HEK293 (cell line): ENCODE results near the gene HOXC5.

Experiments used
- HOXD13 ChIP-seq: sonication (generic); formaldehyde crosslinking; IDR thresholded peaks from 2 replicates; pipeline ENCODE4 v1.8.0; 2022; ENCODE audit warnings: missing genetic modification reagents, borderline replicate concordance
- INSM2 ChIP-seq: fragments of 450-650 bp; formaldehyde crosslinking; IDR thresholded peaks from 2 replicates; pipeline ENCODE4 v1.5.1; 2016; ENCODE audit warnings: missing biosample characterization, missing genetic modification characterization
- MEIS1 ChIP-seq: sonication (generic); formaldehyde crosslinking; IDR thresholded peaks from 2 replicates; pipeline ENCODE4 v1.8.1; 2022; ENCODE audit warnings: missing genetic modification reagents, mild to moderate bottlenecking, borderline replicate concordance
- MZF1 ChIP-seq: fragments of 450-650 bp; formaldehyde crosslinking; IDR thresholded peaks from 2 replicates; pipeline ENCODE4 v1.5.1; 2017; ENCODE audit warnings: missing biosample characterization, missing genetic modification characterization, borderline replicate concordance
- OSR2 ChIP-seq: fragments of 450-650 bp; formaldehyde crosslinking; IDR thresholded peaks from 2 replicates; pipeline ENCODE4 v1.5.1; 2016; ENCODE audit warnings: missing biosample characterization, missing genetic modification characterization
- TRIM28 ChIP-seq: IDR thresholded peaks from 2 replicates; pipeline ENCODE4 v1.6.1; 2011; ENCODE audit warnings: low read length, control low read depth, borderline replicate concordance
- WT1 ChIP-seq: fragments of 450-650 bp; formaldehyde crosslinking; IDR thresholded peaks from 2 replicates; pipeline ENCODE4 v1.5.1; 2016; ENCODE audit warnings: missing biosample characterization, missing genetic modification characterization
- YY2 ChIP-seq: fragments of 450-650 bp; formaldehyde crosslinking; IDR thresholded peaks from 2 replicates; pipeline ENCODE4 v1.5.1; 2016; ENCODE audit warnings: missing biosample characterization, missing genetic modification characterization
- ZBTB10 ChIP-seq: fragments of 450-650 bp; formaldehyde crosslinking; IDR thresholded peaks from 2 replicates; pipeline ENCODE4 v1.5.1; 2016; ENCODE audit warnings: missing biosample characterization, missing genetic modification characterization
- ZNF2 ChIP-seq: fragments of 450-650 bp; formaldehyde crosslinking; IDR thresholded peaks from 2 replicates; pipeline ENCODE4 v1.5.1; 2016; ENCODE audit warnings: missing biosample characterization, missing genetic modification characterization
- ZNF211 ChIP-seq: fragments of 450-650 bp; formaldehyde crosslinking; IDR thresholded peaks from 2 replicates; pipeline ENCODE4 v1.5.1; 2016; ENCODE audit warnings: low read depth, missing biosample characterization, missing genetic modification characterization
- ZNF292 ChIP-seq: fragments of 450-650 bp; formaldehyde crosslinking; IDR thresholded peaks from 2 replicates; pipeline ENCODE4 v1.5.1; 2016; ENCODE audit warnings: low read depth, missing biosample characterization, missing genetic modification characterization, borderline replicate concordance
- ZNF513 ChIP-seq: fragments of 450-650 bp; IDR thresholded peaks from 2 replicates; pipeline ENCODE4 v1.5.1; 2018; ENCODE audit warnings: missing biosample characterization, missing genetic modification characterization
- ZNF560 ChIP-seq: fragments of 450-650 bp; formaldehyde crosslinking; IDR thresholded peaks from 2 replicates; pipeline ENCODE4 v1.5.1; 2017; ENCODE audit warnings: missing biosample characterization, missing genetic modification characterization, borderline replicate concordance
- ZNF561 ChIP-seq: fragments of 450-650 bp; IDR thresholded peaks from 2 replicates; pipeline ENCODE4 v1.5.1; 2018; ENCODE audit warnings: missing biosample characterization, missing genetic modification characterization, borderline replicate concordance
- ZNF580 ChIP-seq: fragments of 450-650 bp; formaldehyde crosslinking; IDR thresholded peaks from 2 replicates; pipeline ENCODE4 v1.5.1; 2016; ENCODE audit warnings: missing biosample characterization, missing genetic modification characterization
- ZNF626 ChIP-seq: fragments of 450-650 bp; sonication (Bioruptor Pico); formaldehyde crosslinking; IDR thresholded peaks from 2 replicates; pipeline ENCODE4 v1.5.1; 2018; ENCODE audit warnings: missing biosample characterization, missing genetic modification characterization, inconsistent platforms
- ZNF645 ChIP-seq: fragments of 450-650 bp; formaldehyde crosslinking; IDR thresholded peaks from 2 replicates; pipeline ENCODE4; 2016; ENCODE audit warnings: missing biosample characterization, missing genetic modification characterization
- ZNF658 ChIP-seq: fragments of 450-650 bp; formaldehyde crosslinking; IDR thresholded peaks from 2 replicates; pipeline ENCODE4; 2016; ENCODE audit warnings: missing biosample characterization, missing genetic modification characterization
- ZNF76 ChIP-seq: fragments of 450-650 bp; formaldehyde crosslinking; IDR thresholded peaks from 2 replicates; pipeline ENCODE4; 2016; ENCODE audit warnings: low read depth, missing biosample characterization, missing genetic modification characterization, borderline replicate concordance
- ZSCAN4 ChIP-seq: fragments of 450-650 bp; formaldehyde crosslinking; IDR thresholded peaks from 2 replicates; pipeline ENCODE4 v1.5.1; 2017; ENCODE audit warnings: missing biosample characterization, missing genetic modification characterization
- TF ChIP-seq, protein P1 (sequence below): IDR thresholded peaks from 2 replicates; pipeline ENCODE4 v1.6.1; 2011; ENCODE audit warnings: mild to moderate bottlenecking, low read depth, low read length, borderline replicate concordance
- TF ChIP-seq, protein P2 (sequence below): fragments of 450-650 bp; formaldehyde crosslinking; IDR thresholded peaks from 2 replicates; pipeline ENCODE4 v1.5.1; 2016; ENCODE audit warnings: missing biosample characterization, missing genetic modification characterization
- TF ChIP-seq, protein P3 (sequence below): fragments of 450-650 bp; formaldehyde crosslinking; IDR thresholded peaks from 2 replicates; pipeline ENCODE4 v1.5.1; 2017; ENCODE audit warnings: missing biosample characterization, missing genetic modification characterization

The HOXC5 gene

GRCh38 chr12:54051874-54052437, 19.1 kb downstream of the HOXC5 start (continued):
- TF ChIP-seq ZNF513 (no peak; the same call in 1 of the 2 replicates), INSM2 (tag by site-specific recombination) (peak; percentile 94), ZNF645 (tag by site-specific recombination) (peak; percentile 95), ZNF658 (tag by site-specific recombination) (no peak), ZNF76 (tag by site-specific recombination) (no peak), HOXD13 (peak; percentile 81), WT1 (peak; percentile 97), ZNF292 (tag by site-specific recombination) (no peak), ZNF211 (no peak), ZNF626 (no peak), ZNF560 (tag by site-specific recombination) (no peak), OSR2 (peak; percentile 99), TRIM28 (no peak), ZBTB10 (tag by site-specific recombination) (no peak), ZNF561 (tag by site-specific recombination) (peak; percentile 99), MEIS1 (CRISPR knock-in tag) (no peak), ZSCAN4 (tag by site-specific recombination) (peak; percentile 78), ZNF2 (tag by site-specific recombination) (peak; percentile 87), YY2 (tag by site-specific recombination) (no peak), MZF1 (tag by site-specific recombination) (no peak), ZNF580 (tag by site-specific recombination) (peak; percentile 98)
- TF ChIP-seq, protein P1, sequence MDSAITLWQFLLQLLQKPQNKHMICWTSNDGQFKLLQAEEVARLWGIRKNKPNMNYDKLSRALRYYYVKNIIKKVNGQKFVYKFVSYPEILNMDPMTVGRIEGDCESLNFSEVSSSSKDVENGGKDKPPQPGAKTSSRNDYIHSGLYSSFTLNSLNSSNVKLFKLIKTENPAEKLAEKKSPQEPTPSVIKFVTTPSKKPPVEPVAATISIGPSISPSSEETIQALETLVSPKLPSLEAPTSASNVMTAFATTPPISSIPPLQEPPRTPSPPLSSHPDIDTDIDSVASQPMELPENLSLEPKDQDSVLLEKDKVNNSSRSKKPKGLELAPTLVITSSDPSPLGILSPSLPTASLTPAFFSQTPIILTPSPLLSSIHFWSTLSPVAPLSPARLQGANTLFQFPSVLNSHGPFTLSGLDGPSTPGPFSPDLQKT, result no peak
- TF ChIP-seq, protein P2, sequence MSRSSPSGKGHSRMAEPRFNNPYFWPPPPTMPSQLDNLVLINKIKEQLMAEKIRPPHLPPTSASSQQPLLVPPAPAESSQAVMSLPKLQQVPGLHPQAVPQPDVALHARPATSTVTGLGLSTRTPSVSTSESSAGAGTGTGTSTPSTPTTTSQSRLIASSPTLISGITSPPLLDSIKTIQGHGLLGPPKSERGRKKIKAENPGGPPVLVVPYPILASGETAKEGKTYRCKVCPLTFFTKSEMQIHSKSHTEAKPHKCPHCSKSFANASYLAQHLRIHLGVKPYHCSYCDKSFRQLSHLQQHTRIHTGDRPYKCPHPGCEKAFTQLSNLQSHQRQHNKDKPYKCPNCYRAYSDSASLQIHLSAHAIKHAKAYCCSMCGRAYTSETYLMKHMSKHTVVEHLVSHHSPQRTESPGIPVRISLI (tag by site-specific recombination), result peak; percentile 94
- TF ChIP-seq, protein P3, sequence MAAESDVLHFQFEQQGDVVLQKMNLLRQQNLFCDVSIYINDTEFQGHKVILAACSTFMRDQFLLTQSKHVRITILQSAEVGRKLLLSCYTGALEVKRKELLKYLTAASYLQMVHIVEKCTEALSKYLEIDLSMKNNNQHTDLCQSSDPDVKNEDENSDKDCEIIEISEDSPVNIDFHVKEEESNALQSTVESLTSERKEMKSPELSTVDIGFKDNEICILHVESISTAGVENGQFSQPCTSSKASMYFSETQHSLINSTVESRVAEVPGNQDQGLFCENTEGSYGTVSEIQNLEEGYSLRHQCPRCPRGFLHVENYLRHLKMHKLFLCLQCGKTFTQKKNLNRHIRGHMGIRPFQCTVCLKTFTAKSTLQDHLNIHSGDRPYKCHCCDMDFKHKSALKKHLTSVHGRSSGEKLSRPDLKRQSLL (tag by site-specific recombination), result peak; percentile 32; the same call in 1 of the 2 replicates
